Cardiac septum (tissue), 1 donor: Measurements from ENCODE around the gene MCRIP2. TPM values are rescaled to one million over a fixed set of nuclear protein-coding genes. Genes with fewer than 3 reads are reported as not detected.

Source experiments
- DNase-seq: peaks from one replicate; pipeline ENCODE4 v3.0.0-alpha.2; 2020; ENCODE audit warnings: low spot score
- intact Hi-C: fragments of 100-400 bp; cut with DNase I; formaldehyde crosslinking; loops from one replicate; pipeline ENCODE4 v1.14.0; 2022
- total RNA-seq: library from RNA; stranded (reverse); fragmentation: NEBNext Ultra II Directional; extraction: Animal tissue kit (Norgen Biotek cat#: 25700); gene quantifications from one replicate; pipeline ENCODE4 v1.2.1, GENCODE V29; 2021
- donor health status: DM: no; HTN: no; CAD: no.

MCRIP2 gene
- total RNA-seq, 1 donor from 2014 or later = 90.3 TPM

DNA sequence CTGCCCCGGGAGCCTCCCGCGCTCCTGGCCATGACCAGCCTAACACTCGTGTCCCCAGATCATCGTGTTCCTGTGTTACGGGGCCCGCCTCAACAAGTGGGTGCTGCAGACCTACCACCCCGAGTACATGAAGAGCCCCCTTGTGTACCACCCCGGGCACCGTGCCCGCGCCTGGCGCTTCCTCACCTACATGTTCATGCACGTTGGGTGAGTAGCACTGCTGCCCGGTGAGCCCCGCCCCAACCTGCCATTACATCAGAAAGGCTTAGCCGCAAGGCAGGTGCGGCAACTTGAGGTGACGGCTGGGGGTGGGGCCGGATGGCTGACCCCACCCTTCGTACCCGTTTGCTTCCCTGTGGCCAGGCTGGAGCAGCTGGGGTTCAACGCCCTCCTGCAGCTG is 35.3 kb downstream of the MCRIP2 start:
- DNase-seq = no peak
- intact Hi-C loops = no loop called here

DNA sequence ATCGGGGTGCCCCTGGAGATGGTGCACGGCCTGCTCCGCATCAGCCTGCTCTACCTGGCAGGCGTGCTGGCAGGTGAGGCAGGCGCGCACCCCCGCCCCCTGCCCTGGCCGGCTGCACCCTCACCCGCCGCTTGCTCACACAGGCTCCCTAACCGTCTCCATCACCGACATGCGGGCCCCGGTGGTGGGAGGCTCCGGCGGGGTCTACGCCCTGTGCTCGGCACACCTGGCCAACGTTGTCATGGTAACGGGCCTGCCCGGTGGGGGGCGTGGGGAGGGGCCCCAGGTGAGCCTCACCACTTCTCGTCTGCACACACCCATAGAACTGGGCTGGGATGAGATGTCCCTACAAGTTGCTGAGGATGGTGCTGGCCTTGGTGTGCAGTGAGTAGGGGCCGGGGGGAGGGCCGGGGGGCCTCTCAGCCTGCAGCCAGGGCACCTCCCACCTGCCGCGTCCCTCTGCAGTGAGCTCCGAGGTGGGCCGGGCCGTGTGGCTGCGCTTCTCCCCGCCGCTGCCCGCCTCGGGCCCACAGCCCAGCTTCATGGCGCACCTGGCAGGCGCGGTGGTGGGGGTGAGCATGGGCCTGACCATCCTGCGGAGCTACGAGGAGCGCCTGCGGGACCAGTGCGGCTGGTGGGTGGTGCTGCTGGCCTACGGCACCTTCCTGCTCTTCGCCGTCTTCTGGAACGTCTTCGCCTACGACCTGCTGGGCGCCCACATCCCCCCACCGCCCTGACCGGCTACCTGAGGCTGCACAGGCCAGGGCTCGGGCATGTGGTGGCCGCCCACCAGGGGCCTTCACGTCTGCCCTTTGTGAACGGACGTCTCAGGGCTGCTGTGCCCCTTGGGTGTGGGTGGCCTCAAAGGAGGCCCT is 35.9 kb downstream of the MCRIP2 start:
- intact Hi-C loops = no loop called here

DNA sequence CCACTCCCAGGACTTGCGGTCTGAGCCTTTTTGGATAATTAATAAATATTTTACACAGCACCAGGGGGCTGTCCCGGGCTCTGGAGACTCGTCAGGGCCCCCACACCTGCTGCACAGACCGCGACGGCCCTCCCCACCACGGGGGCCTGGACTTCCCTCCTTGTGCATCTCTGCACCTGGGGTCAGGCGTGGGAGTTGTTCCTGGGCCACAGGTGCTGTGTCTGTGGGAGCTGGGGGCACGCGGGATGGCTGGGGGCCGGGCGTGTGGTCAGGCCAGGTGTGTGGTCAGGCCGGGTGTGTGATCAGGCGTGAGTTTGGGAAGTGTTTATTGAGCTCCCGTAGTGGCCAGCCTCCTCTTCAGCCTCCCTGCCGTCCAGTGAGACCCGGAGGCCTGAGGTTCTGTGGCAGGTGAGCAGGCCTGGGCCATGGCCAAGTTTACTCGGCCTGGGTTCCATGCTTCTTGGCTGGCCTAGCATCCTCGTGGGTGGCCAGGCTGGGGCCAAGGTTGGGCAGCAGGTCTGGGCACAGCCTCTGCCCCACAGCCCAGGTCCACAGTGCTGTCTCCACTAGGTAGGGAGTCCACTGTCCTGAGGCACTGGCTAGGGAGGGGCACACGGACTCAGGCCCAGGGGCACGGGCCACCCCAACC is 36.7 kb downstream of the MCRIP2 start:
- DNase-seq = no peak
- intact Hi-C loops = no loop called here

More for the DNA sequence above, 35.9 kb downstream of the MCRIP2 start:
- DNase-seq = no peak

DNA sequence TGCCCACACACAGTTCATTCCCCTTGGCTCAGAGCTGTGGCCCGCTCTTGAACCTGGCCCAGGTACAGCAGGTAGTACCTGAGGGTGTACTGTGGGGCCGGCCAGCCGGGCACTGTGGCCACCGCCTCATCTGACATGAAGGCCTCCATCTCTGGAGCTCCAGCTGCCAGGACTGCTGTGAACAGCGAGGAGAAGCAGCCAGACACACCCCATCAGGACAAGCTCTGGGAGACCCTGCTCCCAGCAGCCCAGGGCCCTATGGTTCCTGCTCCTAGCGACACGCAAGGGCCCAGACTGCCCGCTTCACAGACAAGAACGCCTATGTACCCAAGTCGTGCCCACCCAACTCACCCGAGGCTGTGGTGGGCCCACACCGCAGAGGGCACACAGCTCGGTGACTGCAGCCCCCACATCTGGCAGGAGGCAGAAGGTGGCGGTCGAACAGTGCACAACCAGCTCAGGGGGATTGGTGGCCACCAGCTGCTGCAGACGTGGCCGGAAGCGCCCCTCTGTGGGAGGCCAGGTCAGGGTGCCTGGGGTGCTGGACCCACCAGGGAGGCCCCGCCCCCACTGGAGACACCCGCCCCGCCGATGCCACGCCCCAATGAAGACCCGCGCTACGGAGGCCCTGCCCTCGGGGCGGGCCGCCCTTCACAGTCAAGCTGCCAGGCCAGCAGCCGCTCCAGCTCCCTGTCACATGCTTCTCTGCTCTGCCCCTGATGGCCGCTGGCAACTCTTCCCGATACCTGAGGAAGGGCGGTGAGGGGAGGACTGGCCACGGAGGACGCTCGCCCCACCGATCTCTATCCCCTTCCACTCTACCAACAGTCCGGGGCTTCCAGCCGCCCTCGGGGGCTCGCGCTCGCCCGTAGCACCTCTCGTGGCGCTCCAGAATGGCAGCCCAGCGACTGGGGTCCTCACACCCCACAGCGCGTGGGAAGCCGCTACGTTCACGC is 37.5 kb downstream of the MCRIP2 start:
- intact Hi-C loops = no loop called here
- DNase-seq = peak; percentile 87

DNA sequence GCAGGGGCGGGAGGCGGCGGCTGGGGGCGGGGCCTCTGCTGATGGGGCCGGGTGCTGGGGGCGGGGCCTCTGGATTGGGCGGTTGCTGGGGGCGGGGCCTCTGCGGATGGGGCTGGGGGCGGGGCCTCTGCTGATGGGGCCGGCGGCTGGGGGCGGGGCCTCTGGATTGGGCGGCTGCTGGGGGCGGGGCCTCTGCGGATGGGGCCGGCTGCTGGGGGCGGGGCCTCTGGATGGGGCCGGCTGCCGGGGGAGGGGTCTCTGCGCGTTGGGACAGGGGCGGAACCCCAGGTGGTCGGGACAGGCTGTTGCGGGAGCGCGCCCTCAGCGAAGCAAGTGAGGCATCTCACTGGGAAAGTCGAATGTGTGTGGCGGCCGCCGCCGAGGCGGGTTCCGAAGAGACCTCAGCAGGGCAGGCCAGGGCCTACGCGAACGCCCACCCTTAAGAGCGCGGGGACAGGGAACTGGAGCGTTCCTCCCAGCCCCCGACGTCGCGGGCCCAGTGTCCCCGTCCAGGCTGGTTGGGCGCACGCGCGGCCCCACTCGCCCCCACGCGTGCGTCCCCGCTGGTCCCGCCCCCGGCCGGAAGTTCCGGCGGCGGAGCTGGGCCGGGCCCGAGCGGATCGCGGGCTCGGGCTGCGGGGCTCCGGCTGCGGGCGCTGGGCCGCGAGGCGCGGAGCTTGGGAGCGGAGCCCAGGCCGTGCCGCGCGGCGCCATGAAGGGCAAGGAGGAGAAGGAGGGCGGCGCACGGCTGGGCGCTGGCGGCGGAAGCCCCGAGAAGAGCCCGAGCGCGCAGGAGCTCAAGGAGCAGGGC is 38.4 kb downstream of the MCRIP2 start, which contains the start of gene STUB1:
TSS of gene STUB1 (plus strand) at position 597 of the 811 bp plus-strand sequence. CDS start at position 713, 116 bp downstream.
- intact Hi-C loops = no loop called here
- DNase-seq = peak; percentile 94

DNA sequence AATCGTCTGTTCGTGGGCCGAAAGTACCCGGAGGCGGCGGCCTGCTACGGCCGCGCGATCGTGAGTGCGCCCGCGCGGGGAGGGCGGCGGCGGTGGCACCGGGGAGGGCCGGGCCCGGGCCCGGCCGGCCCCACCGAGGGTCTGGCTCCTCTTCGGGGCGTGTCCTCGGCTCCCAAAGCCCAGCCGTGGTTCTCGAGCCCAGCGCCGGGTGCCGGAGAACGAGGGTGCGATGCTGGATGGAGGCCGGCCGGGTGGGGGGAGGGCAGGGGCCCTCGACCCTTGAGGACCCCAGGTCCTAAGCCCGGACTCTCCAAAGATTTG is 39.0 kb downstream of the MCRIP2 start:
- no peak for DNase-seq
- intact Hi-C loops = no loop called here

DNA sequence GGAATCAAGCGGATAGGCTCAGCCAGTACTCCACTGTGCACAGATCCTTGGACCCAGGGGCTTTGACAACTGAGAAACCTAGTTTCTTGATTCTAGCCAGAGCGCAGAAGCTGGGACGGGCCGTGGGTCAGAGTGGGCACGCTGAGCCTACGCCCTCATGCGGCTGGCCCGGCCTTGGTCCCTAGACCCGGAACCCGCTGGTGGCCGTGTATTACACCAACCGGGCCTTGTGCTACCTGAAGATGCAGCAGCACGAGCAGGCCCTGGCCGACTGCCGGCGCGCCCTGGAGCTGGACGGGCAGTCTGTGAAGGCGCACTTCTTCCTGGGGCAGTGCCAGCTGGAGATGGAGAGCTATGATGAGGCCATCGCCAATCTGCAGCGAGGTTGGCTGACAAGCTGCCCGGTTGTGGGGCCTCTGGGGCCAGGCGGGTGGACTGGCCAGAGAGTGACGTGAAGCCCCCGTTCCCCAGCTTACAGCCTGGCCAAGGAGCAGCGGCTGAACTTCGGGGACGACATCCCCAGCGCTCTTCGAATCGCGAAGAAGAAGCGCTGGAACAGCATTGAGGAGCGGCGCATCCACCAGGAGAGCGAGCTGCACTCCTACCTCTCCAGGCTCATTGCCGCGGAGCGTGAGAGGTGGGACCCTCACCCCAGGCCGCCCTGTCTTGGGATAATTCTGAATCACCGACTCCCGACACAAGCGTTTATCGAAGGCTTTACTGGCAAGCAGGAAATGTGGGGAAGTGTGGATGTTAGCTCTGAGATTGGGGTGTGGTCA is 39.5 kb downstream of the MCRIP2 start:
- intact Hi-C loops = no loop called here
- no peak for DNase-seq

DNA sequence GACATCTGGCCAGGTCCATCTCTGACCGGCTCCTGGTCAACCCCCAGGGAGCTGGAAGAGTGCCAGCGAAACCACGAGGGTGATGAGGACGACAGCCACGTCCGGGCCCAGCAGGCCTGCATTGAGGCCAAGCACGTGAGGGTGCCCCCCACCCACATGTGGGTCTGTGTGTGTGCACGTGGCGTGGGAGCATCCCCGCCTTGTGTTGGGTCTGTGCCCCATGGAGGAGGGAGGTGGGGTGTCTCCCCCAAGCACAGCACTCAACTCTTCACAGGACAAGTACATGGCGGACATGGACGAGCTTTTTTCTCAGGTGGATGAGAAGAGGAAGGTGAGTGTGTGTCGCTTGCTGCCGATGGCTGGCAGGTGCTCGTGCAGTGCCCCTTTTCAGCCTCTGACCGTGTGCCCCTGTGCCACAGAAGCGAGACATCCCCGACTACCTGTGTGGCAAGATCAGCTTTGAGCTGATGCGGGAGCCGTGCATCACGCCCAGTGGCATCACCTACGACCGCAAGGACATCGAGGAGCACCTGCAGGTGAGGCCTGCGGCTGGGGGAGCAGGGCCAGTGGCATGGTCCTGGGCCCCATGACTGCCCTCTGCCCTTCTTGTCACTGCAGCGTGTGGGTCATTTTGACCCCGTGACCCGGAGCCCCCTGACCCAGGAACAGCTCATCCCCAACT is 40.3 kb downstream of the MCRIP2 start:
- intact Hi-C loops = no loop called here
- no peak for DNase-seq

DNA sequence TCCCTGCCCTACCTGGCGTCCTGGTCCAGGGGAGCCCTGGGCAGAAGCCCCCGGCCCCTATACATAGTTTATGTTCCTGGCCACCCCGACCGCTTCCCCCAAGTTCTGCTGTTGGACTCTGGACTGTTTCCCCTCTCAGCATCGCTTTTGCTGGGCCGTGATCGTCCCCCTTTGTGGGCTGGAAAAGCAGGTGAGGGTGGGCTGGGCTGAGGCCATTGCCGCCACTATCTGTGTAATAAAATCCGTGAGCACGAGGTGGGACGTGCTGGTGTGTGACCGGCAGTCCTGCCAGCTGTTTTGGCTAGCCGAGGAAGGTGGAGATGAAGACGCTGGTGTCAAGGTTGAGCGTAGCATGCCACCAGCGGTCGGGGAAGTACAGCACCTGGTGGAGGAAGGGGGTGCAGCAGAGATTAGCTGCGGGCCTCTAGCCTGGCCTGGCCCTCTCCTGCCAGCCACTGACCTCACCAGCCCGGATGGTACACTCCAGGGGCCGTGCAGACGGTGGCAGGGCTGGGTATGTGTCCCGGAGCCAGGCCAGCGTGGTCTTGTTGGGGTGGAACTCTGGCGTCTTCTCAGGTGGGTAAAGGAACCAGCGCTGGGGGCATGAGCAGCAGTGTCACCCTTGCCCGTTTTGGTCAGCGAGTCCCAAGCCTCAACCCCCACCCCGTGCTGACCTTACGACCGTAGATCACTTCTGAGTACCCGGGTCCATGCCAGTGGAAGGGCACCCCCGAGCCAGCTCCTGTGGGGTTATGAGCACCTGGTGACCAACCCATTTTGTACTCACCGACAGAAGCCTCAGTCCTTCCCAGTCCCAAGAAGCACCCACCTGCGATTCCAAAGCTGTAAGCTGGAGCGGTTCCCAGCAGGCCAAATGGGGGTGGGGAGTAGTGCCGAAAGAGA is 41.1 kb downstream of the MCRIP2 start:
- intact Hi-C loops = no loop called here
- DNase-seq = no peak

DNA sequence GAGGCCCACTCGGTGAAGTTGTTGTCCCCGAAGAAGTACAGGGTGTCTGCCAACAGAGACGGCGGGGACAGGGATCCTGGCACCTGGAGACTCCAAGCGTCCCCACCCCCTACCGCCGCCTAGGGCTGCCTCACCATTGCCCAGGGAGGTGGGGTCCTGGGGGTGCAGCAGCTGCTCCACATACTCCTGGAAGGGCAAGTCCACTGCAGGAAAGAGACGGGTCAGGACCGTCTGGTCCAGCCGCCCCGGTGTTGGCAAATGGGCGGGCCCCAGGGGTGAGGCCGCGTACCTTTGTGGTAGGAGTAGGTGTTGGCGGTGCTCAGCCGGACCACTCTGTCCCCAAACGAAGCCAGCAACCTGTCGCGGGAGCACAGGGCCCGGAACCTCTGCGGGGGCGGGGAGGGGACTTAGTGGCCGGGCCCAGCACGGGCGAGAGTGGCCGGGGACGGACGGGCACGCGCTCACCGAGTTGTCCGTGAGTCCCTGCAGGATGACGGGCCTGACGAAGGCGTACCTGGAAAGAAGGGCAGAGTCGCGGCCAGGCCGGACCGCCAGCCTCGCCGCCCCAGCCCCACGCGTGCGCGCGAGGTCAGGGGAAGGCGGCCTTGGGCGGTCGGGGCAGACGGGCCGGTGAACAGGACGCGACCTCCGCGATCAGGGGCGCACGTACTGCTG is 41.9 kb downstream of the MCRIP2 start:
- intact Hi-C loops = no loop called here
- DNase-seq = no peak

DNA sequence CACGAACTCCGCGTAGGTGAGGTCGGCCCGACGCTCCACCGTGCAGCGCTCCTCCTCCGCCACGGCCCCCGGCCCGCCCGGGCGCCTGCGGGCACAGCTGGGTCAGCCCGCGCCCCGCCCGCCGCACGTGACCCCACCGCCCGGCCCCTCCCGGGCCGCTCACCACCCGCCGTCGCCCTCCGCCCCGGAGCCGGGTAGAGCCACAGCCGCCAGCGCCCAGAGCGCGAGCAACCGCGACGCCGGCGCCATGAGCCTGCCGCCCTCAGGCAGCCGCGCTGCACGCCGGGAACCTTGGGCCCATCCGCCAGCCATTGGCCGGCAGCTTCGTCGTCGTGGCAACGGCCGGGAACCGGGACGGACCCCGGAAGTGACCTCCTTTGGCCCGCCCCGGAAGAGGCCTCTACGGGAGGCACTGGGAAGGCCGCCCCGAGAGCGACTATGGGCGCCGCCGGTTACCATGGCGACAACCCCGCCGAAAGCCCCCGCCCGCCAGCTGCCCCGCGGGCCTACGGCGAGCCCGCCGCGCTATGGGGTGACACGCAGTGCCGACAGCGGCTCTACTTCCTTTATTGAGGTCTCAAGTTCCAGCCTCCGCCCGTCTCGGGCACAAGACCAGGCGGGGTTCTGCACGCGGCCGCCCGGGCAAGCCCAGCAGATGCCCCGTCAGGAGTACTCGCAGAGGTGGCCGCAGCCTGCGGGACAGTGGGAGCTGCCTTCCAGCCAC is 42.6 kb downstream of the MCRIP2 start, which contains the start of gene JMJD8:
TSS of gene JMJD8 (minus strand) at position 264 of the 724 bp plus-strand sequence. CDS start at position 249, 15 bp downstream.
- DNase-seq = peak; percentile 99
- intact Hi-C loops = no loop called here

DNA sequence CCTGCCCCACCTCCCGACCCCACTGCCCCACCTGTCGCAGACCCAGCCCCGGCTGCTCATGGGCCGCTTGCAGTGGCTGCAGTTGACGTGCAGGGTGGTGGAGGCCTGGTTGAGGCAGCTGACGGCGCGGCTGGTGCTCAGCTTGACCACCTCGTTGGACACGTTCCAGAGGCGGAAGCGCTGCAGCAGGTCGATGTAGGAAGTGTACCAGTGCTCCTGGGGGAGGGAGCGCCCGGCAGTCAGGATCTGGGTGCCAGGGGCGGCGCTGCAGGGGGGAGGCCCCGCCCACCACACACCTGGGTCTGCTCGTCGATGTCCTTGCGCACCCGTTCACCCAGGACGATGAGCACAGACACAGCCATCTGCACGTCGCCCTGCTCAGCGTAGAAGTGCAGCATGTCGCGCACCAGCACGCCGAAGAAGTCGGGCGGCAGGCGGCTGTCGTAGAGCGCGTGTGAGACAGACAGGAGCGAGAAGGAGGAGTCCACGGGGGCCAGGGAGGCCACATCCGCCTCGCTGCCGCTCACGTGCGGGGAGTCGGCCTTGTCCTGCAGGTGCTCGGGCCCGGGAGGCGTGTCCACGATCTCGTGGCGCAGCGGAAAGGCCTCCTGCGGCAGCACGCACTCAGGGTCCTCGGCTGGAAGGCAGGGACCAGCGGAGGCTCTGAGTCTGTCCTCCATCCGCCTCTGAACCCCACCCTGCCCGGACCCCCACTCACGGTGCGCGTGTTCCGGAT is 43.5 kb downstream of the MCRIP2 start:
- intact Hi-C loops = no loop called here
- DNase-seq = no peak

DNA sequence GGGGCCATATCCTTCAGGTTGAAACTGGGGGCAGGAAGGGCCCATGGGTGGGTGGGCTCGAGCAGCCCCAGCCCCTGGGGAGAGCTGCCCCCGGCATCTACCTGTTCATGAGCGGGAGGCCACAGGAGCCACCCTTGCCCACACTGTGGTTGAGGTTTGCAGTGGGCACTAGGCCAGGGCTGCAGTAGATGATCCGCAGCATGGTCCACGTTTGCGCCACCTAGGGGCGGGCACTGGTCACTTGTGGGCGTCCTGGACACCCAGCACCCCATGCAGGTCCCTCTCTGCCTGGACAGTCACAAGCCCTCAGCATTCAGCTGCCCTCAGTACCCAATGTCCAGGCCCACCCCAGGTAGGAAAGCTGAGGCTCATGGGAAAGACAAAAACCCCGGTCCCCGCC is 44.3 kb downstream of the MCRIP2 start:
- intact Hi-C loops = no loop called here
- no peak for DNase-seq

DNA sequence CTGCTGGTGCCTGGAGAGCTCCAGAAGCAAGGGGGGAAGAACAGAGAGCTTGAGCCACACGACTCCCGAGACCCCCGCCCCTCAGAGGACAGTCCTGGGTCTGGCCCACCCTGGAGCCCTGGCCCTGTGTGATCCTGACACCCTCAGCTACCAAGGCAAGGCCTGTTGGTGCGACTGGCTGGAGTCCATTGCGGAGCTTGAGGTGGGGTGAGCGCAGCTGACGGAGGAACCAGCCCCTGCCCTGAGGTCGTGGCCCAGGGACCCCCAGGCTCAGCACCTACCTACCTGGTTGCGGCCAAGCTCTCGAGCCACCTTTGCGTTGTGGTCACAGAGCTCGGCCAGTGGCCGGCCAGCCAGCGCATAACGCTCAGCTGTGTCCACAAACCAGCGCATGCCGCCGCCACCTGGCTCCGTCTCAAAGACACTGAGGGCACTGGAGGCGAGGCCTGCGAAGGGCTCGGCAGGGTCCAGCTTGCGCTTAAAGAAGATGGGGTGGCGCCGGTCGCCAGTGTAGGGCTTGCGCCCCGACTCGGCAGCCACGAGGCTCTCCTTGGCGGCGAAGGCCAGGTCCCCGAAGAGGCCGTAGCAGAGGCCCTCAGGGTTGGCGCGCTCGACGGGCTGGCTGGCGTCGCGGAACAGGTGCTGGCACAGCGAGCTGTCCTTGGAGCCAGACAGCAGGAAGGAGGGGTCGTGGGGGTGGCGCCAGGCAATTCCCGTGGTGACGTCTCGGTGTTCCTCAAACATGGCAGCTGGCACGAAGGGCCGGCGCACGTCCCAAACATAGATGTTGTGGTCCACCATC is 45.0 kb downstream of the MCRIP2 start:
- no peak for DNase-seq
- intact Hi-C loops = no loop called here
